Lower lobe of right lung (tissue), 2 donors: Measurements from ENCODE around the gene SLC30A7. TPM values are rescaled to one million over a fixed set of nuclear protein-coding genes. Genes with fewer than 3 reads are reported as not detected.
A peak's percentile ranks its signal among the peaks of the same experiment; 100 is the strongest.

ENCODE experiments used
- ATAC-seq, 2 donors: fragments of 200-7000 bp; cut with Tn5 transposase; one replicate each; pipeline ENCODE4 v1.9.1; 2020 to 2022; ENCODE audit warnings: mild to moderate bottlenecking in 2 of 2, moderate library complexity in 2 of 2
- DNase-seq: peaks from one replicate; pipeline ENCODE4 v3.0.0-alpha.2; 2020
- H3K27ac ChIP-seq: fragments of 200-600 bp; one replicate; pipeline ENCODE4 v1.8.0; 2022
- H3K27me3 ChIP-seq: fragments of 200-600 bp; one replicate; pipeline ENCODE4 v1.8.0; 2022; ENCODE audit warnings: low read depth
- H3K36me3 ChIP-seq: fragments of 200-600 bp; one replicate; pipeline ENCODE4 v1.8.0; 2022; ENCODE audit warnings: mild to moderate bottlenecking
- H3K4me1 ChIP-seq: fragments of 200-600 bp; one replicate; pipeline ENCODE4 v1.8.0; 2022
- H3K4me3 ChIP-seq: fragments of 200-600 bp; one replicate; pipeline ENCODE4 v1.8.0; 2022; ENCODE audit warnings: mild to moderate bottlenecking
- H3K9me3 ChIP-seq: fragments of 200-600 bp; one replicate; pipeline ENCODE4 v1.8.0; 2022
- CTCF ChIP-seq: fragments of 200-600 bp; IDR thresholded peaks from one replicate; pipeline ENCODE4 v1.8.0; 2022; ENCODE audit warnings: antibody characterized with exemption, mild to moderate bottlenecking
- intact Hi-C: fragments of 100-400 bp; cut with DNase I; formaldehyde crosslinking; loops from one replicate; pipeline ENCODE4 v1.11.0; 2022
- total RNA-seq: library from RNA; stranded (reverse); fragmentation: NEBNext Ultra II Directional; extraction: Animal tissue kit (Norgen Biotek cat#: 25700); gene quantifications from one replicate; pipeline ENCODE4 v1.2.1, GENCODE V29; 2021
- donor health status: DM: no; HTN: yes; CAD: no; lungs with severe emphysema.

The SLC30A7 gene
- total RNA-seq, 1 donor from 2014 or later: 35.6 TPM

DNA sequence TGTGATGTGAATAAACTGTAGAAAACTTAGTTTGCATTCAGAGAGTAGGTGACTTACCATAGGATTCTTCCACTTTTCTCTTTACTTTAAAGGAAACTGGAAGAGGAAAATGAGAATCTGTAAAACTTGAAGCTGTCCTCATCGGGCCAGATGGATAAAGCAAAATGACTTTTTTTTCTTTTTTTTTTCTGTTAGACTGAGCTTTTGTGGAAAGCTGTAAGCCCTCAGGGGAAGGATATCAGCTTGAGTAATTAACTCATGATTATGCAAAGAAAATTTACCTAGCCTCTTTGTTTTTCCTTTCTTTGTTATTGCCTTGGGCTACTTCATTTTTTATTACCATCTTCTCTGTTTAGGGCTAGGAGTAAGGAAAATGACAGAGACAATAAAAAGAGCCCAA, 76.3 kb downstream of the SLC30A7 start:
- Histone ChIP-seq H3K27ac (no peak overlapping the region), H3K9me3 (no peaks in the 10 kb centered on the region), H3K36me3 (peaks cover 21% of the 10 kb centered on the region), H3K4me3 (no peak overlapping the region), H3K27me3 (no peaks in the 10 kb centered on the region), H3K4me1 (no peaks in the 10 kb centered on the region)
- no peak for ATAC-seq
- no peak for DNase-seq
- TF ChIP-seq CTCF: no peak
- intact Hi-C loops: no loop called here

DNA sequence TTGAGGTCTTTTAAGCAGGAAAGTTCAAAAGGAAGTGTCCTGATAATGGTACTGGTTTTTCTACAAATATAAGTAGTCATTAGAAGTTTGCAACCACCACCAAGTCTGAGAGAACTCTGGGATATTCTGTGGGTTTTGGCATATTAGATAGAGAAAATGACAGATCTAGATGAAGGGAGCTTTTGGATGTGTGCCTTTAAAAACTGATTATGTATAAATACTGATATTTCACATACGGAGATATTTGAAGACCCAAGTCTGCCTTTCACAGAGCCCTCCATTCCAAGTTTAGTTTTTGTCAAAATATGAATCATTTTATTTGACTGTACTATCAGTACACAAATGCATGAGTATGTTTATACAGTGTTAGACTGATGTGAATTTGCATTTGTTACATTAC, 81.0 kb downstream of the SLC30A7 start:
- Histone ChIP-seq H3K36me3 (peaks cover 15% of the 10 kb centered on the region), H3K4me1 (no peaks in the 10 kb centered on the region), H3K9me3 (no peaks in the 10 kb centered on the region), H3K27ac (peak overlapping the region; percentile 42), H3K27me3 (no peaks in the 10 kb centered on the region), H3K4me3 (no peak overlapping the region)
- TF ChIP-seq CTCF: no peak
- peak in 1 of 2 donors; percentile 39 for ATAC-seq
- no peak for DNase-seq
- intact Hi-C loops: no loop called here

DNA sequence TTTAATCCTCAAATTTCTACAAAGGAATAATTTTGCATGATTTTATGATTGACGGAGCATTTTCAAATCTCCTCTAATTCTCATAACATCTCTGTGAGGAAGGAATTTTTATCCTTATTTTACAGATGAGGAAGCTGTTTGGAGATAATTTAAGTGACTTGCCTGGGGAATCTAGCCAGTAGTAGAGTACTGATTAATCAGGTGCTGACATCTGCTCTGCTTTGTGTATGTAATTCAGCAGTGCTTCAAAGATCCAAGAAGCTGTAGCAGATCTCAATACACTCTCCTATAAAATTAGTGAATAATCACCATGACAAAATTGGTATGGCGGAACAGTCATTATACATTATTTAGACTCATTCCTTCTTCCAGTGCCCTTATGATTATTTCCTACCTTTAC, 83.7 kb downstream of the SLC30A7 start:
- no peak overlapping the region for H3K27ac ChIP-seq
- no peak overlapping the region for H3K4me3 ChIP-seq
- no peaks in the 10 kb centered on the region for H3K4me1 ChIP-seq
- no peaks in the 10 kb centered on the region for H3K9me3 ChIP-seq
- H3K27me3 ChIP-seq: no peaks in the 10 kb centered on the region
- ATAC-seq (no peak), DNase-seq (no peak)
- TF ChIP-seq CTCF: no peak
- intact Hi-C loops: no loop called here
- H3K36me3 ChIP-seq: peaks cover 14% of the 10 kb centered on the region

- peak; percentile 97 for ATAC-seq
- no peak overlapping the region for H3K27ac ChIP-seq
Measured at GRCh38 chr1:100982793-100983192, 86.9 kb downstream of the SLC30A7 start.

GRCh38 chr1:100988121-100988520, 92.2 kb downstream of the SLC30A7 start:
- Histone ChIP-seq H3K27me3 (no peaks in the 10 kb centered on the region), H3K9me3 (no peaks in the 10 kb centered on the region), H3K36me3 (no peaks in the 10 kb centered on the region), H3K4me3 (no peak overlapping the region), H3K4me1 (no peaks in the 10 kb centered on the region), H3K27ac (no peak overlapping the region)
- DNase-seq (no peak), ATAC-seq (no peak)
- TF ChIP-seq CTCF: no peak
- intact Hi-C loops: no loop called here

More at GRCh38 chr1:100982793-100983192, 86.9 kb downstream of the SLC30A7 start:
- intact Hi-C loops: no loop called here
- H3K4me3 ChIP-seq: no peak overlapping the region
- no peak for DNase-seq
- H3K9me3 ChIP-seq: no peaks in the 10 kb centered on the region
- H3K36me3 ChIP-seq: no peaks in the 10 kb centered on the region
- H3K4me1 ChIP-seq: no peaks in the 10 kb centered on the region
- H3K27me3 ChIP-seq: no peaks in the 10 kb centered on the region
- no peak for TF ChIP-seq CTCF
